Smooth muscle cell (in vitro differentiated cells): ENCODE data around the gene NPY4R2. TPM values are rescaled to one million over a fixed set of nuclear protein-coding genes. Genes with fewer than 3 reads are reported as not detected.
"Not testable (repeated sequence)": the region's sequence is repeated elsewhere in the genome, so short reads cannot be mapped to it uniquely, and the experiment has no call there.

ENCODE experiments used
- DNase-seq: peaks from one replicate; lab custom pipeline; 2025; ENCODE audit not compliant: unreplicated experiment; lab: John Stamatoyannopoulos, UW
- H2AFZ ChIP-seq: fragments of 200-600 bp; sonication (generic); 2 replicates; pipeline ENCODE4 v1.6.0; 2016; ENCODE audit warnings: antibody characterized with exemption, low read depth, mild to moderate bottlenecking
- H3F3A ChIP-seq: fragments of 200-600 bp; sonication (generic); 2 replicates; pipeline ENCODE4 v1.6.0; 2017; ENCODE audit warnings: antibody characterized with exemption, low read depth
- H3K27ac ChIP-seq: fragments of 200-600 bp; sonication (generic); 2 replicates; pipeline ENCODE4 v1.5.1; 2016; ENCODE audit warnings: low read depth, mild to moderate bottlenecking
- H3K27me3 ChIP-seq: fragments of 200-600 bp; sonication (generic); 2 replicates; pipeline ENCODE4 v1.6.1; 2016; ENCODE audit warnings: low read depth, mild to moderate bottlenecking
- H3K36me3 ChIP-seq: fragments of 200-600 bp; sonication (generic); 2 replicates; pipeline ENCODE4 v1.5.1; 2016; ENCODE audit warnings: low read depth
- H3K4me1 ChIP-seq: fragments of 200-600 bp; sonication (generic); 2 replicates; pipeline ENCODE4 v1.5.1; 2016; ENCODE audit warnings: low read depth
- H3K4me2 ChIP-seq: fragments of 200-600 bp; sonication (generic); 2 replicates; pipeline ENCODE4 v1.6.0; 2016; ENCODE audit warnings: mild to moderate bottlenecking
- H3K4me3 ChIP-seq: fragments of 200-600 bp; sonication (generic); 2 replicates; pipeline ENCODE4 v1.5.1; 2016; ENCODE audit warnings: mild to moderate bottlenecking
- H3K79me2 ChIP-seq: fragments of 200-600 bp; sonication (generic); 2 replicates; pipeline ENCODE4 v1.6.0; 2016; ENCODE audit warnings: low read depth, mild to moderate bottlenecking
- H3K9ac ChIP-seq: fragments of 200-600 bp; sonication (generic); 2 replicates; pipeline ENCODE4 v1.6.0; 2016; ENCODE audit warnings: low read depth
- H3K9me3 ChIP-seq: fragments of 200-600 bp; sonication (generic); replicated peaks from 2 replicates; pipeline ENCODE4 v1.5.1; 2016; ENCODE audit warnings: low read depth
- H4K20me1 ChIP-seq: fragments of 200-600 bp; sonication (generic); 2 replicates; pipeline ENCODE4 v1.6.0; 2016; ENCODE audit warnings: low read depth
- WGBS: methylation state at CpG from one replicate; pipeline ENCODE4 v1.1.7; 2016; ENCODE audit warnings: low lambda C conversion rate; 5-methylcytosine and 5-hydroxymethylcytosine counted together
- polyA plus RNA-seq: library from polyadenylated mRNA; unstranded; fragments of >200 nt; fragmentation: Nextera tagmentation; extraction: Ambion mirVana; gene quantifications from 2 replicates; pipeline ENCODE4 v1.2.1, GENCODE V29; 2016
- total RNA-seq: library from RNA; depleted of rRNA; stranded (reverse); fragments of >200 nt; gene quantifications from 2 replicates; pipeline ENCODE4 v1.2.3, GENCODE V29; 2014

NPY4R2 gene, protein sequence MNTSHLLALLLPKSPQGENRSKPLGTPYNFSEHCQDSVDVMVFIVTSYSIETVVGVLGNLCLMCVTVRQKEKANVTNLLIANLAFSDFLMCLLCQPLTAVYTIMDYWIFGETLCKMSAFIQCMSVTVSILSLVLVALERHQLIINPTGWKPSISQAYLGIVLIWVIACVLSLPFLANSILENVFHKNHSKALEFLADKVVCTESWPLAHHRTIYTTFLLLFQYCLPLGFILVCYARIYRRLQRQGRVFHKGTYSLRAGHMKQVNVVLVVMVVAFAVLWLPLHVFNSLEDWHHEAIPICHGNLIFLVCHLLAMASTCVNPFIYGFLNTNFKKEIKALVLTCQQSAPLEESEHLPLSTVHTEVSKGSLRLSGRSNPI
- total RNA-seq (0.09 TPM in 1 of 2 replicates, not detected in the other), polyA plus RNA-seq (0.11 TPM in 1 of 2 replicates, not detected in the other)

DNA sequence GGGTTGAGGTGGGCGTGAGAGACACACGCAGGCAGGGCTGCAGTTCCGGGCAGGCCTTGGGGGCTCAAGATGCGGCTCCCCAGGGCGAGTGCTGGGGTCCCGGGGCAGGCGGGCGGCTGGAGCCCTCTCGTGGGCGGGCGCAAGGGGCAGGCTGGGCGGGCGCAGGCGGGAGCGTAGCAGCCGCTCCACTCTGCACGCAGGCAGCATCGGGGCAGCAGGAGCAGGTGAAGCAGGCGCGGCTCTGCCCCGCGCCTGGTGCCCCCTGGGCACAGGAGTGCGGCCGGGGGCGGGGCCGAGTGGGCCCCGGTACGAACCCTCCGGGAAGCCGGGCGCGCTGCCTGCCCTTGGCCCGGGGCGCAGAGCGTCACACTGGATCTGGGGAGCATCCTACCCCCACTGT lies at the start of gene NPY4R2:
Gene NPY4R2 (plus strand): TSS at position 188 of the 400 bp plus-strand sequence. CDS start 3,326 bp downstream, outside the sequence.
- not testable (repeated sequence) for H4K20me1 ChIP-seq, H3K79me2 ChIP-seq, H3K36me3 ChIP-seq, H3F3A ChIP-seq, H3K4me2 ChIP-seq, H3K9ac ChIP-seq, H3K27ac ChIP-seq, H3K4me3 ChIP-seq, H3K27me3 ChIP-seq, H3K9me3 ChIP-seq, H3K4me1 ChIP-seq, H2AFZ ChIP-seq, DNase-seq
- WGBS: no CpG with 5 or more reads among the region's 35 CpGs

DNA sequence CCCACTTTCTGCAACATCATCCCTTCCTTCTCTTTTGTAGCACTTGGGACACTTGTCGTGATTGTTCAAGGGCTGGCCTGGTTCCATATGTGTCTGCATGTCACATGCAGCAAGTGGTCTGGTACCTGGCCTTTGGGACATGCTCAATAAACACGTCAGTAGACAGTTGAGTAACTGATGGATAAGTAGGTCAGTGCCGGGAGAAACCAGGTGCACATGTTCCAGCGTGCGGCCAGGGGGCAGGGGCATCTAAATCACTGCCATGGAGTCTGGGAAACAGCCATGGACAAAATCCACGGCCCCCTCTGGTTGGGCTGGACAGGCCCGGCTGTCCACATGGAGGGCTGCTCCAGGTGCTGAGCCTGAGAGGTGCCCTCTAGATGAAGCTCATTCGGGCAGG lies 47.6 kb upstream of the NPY4R2 start:
- H4K20me1 ChIP-seq, H3K9ac ChIP-seq, H3F3A ChIP-seq, H3K27me3 ChIP-seq, H3K4me1 ChIP-seq, H3K79me2 ChIP-seq, H3K36me3 ChIP-seq, H3K4me3 ChIP-seq, H3K4me2 ChIP-seq, H2AFZ ChIP-seq, H3K9me3 ChIP-seq, H3K27ac ChIP-seq, DNase-seq: not testable (repeated sequence)
- WGBS: no CpG with 5 or more reads among the region's 8 CpGs

DNA sequence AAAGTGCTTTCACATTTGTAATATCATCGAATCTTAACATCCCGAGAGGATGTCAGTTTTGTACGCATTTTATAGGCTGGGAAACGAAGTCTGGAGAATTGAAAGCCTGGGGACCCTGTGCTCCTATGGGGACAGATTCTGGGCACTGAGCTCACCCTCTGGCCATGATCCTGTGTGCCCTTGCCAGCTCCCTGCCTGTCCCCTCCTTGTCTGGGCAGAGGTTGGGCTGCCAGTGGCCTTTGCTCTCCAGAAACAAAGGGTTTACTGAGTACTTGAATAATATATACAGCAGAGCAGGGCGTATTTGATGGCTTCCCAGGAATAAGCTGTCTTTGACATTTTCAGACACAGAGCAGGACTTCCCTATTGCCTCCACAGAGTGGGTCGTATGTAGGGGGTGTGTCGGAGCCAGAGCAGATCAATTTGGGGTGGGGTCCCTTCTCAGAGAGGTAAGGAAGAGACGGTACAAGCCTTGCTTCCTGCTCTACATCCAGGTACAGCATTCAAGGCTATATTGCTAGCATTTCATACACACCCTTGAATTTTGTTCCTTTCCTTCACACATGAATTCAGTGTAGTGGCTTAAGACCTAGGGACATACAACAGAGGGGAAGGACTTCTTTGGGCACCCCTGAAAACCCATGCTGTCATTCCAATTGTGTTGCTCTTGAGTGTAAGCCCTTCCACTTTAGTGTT lies 46.8 kb upstream of the NPY4R2 start:
- not testable (repeated sequence) for H3K79me2 ChIP-seq, H3K9ac ChIP-seq, H2AFZ ChIP-seq, H3K4me2 ChIP-seq, H3K4me3 ChIP-seq, H3K36me3 ChIP-seq, DNase-seq, H4K20me1 ChIP-seq, H3K9me3 ChIP-seq, H3K27me3 ChIP-seq, H3K4me1 ChIP-seq, H3F3A ChIP-seq, H3K27ac ChIP-seq
- 97% methylated on average over 4 of the region's 8 CpGs for WGBS

DNA sequence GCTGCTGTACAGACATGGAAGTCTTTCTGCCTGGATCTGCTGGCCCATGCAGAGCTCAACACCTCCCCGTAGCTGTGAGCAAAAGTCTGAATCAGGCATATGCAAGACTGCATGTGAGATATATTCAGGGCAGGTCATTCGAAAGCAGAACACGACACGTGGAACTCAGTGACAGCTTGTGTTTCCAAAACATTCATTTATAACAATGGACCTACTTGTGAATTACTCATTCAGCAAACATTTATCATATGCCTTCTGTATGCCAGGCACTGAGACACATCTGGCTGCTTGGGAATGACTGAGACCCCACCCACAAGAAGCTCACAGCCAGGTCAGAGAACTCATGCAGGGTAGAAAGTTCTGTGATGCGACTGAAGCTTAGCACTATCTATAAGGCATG lies 46.2 kb upstream of the NPY4R2 start:
- not testable (repeated sequence) for H3F3A ChIP-seq, H3K27me3 ChIP-seq, H3K79me2 ChIP-seq, H3K4me2 ChIP-seq, H3K9me3 ChIP-seq, H3K36me3 ChIP-seq, DNase-seq, H3K4me1 ChIP-seq, H3K4me3 ChIP-seq, H4K20me1 ChIP-seq, H2AFZ ChIP-seq, H3K9ac ChIP-seq, H3K27ac ChIP-seq
- WGBS: no CpG with 5 or more reads among the region's 5 CpGs

DNA sequence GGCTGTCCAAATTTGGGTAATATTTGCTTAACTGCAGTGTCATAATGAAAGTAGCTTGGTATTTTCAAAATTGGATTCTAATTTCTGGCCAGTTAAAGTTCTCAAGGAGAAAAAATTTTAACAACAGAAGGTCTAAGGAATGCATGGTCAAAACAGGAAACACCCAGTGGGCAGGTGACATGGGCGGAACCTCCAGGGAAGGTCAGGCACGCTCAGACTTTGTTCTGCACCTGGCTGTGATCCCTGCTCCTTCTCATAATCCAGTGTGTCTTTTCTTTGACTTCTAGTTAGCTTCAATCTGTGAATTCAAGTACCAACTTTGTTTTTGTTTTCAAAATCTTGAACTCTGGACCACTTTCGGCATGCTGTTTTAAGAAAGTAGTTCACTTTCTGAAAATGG lies 34.2 kb upstream of the NPY4R2 start:
- not testable (repeated sequence) for H3K4me2 ChIP-seq
- WGBS: no CpG with 5 or more reads among the region's 3 CpGs

DNA sequence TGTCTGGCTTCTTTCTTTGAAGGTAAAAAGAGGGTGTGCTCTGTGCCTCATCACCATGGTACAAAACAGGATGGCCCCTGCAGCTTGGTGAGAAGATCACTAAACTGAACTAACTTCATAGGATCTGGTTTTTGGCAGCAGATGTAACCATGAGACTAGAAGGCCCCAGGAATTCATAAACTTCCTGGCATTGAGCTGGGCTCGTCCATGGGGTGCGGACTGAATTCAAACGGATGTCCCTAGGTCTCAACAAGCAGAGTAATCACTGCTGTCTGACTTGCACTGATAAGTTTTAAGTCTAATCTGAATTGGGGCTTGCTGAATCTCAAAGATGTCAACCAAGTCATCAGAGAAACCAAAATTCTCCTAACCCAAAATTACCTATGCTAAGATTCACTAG lies 33.5 kb upstream of the NPY4R2 start:
- not testable (repeated sequence) for H3K79me2 ChIP-seq, H3F3A ChIP-seq, H2AFZ ChIP-seq, H3K4me1 ChIP-seq, H4K20me1 ChIP-seq, H3K27ac ChIP-seq, H3K4me3 ChIP-seq, H3K4me2 ChIP-seq, H3K9me3 ChIP-seq, H3K27me3 ChIP-seq, H3K36me3 ChIP-seq, DNase-seq, H3K9ac ChIP-seq
- no CpG with 5 or more reads among the region's 3 CpGs for WGBS

More for the DNA sequence above, 34.2 kb upstream of the NPY4R2 start:
- H3K4me1 ChIP-seq, H4K20me1 ChIP-seq, DNase-seq, H3K79me2 ChIP-seq, H3K36me3 ChIP-seq, H3K27ac ChIP-seq, H3K27me3 ChIP-seq, H3K9ac ChIP-seq, H3F3A ChIP-seq, H2AFZ ChIP-seq, H3K4me3 ChIP-seq, H3K9me3 ChIP-seq: not testable (repeated sequence)

DNA sequence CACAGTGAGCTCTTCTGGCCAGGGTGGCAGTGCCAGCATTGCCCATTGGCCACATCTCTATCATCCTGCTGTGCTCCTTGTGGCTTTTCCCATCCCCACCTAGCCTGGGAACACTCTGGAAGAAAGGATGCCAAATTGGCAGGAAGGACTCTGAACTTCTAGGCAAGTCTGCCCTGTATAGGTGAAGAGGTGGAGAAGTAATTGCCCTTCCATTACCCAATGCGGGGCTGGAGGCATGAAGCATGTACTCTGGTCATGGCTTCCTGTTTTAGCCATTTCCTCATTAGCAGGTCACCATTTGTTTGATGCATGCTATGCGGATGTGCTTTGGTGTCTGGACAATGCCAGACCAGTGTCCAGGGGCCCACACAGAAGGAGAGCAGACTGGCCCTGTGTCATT lies 32.1 kb upstream of the NPY4R2 start:
- H3K9me3 ChIP-seq, DNase-seq, H3K27me3 ChIP-seq, H3K9ac ChIP-seq, H3F3A ChIP-seq, H3K79me2 ChIP-seq, H4K20me1 ChIP-seq, H3K36me3 ChIP-seq, H3K27ac ChIP-seq, H2AFZ ChIP-seq, H3K4me3 ChIP-seq, H3K4me2 ChIP-seq, H3K4me1 ChIP-seq: not testable (repeated sequence)
- no CpG with 5 or more reads among the region's 2 CpGs for WGBS

DNA sequence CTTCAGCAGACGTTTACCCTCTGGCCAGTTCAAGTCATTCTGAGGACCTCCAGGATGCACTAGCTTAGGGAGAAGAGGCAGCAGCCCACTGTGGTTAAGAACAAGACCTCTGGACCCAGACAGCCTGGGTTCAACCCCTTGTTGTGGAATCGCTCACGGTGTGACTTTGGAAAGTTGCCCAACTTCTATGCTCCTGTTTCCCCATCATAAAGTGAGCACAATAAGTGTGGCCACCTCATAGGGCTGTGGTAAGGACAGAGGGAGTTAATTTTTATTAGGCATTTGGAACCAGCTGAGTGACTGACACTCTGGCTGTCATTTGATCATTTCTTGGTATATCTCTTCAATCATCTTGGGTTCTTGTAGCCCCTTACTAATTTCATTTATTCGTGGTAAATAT lies 31.6 kb upstream of the NPY4R2 start:
- H3K9me3 ChIP-seq, H3F3A ChIP-seq: not testable (repeated sequence)
- no CpG with 5 or more reads among the region's 4 CpGs for WGBS

More for the DNA sequence above, 31.6 kb upstream of the NPY4R2 start:
- H3K27me3 ChIP-seq, H3K9ac ChIP-seq, H4K20me1 ChIP-seq, H3K4me1 ChIP-seq, H3K27ac ChIP-seq, H3K79me2 ChIP-seq, H3K36me3 ChIP-seq, H2AFZ ChIP-seq, DNase-seq, H3K4me2 ChIP-seq, H3K4me3 ChIP-seq: not testable (repeated sequence)
